Spleen (tissue), 11 donors: ENCODE measurements around the gene SLC25A34. TPM values are rescaled to one million over a fixed set of nuclear protein-coding genes. Genes with fewer than 3 reads are reported as not detected.

Experiments used
- DNase-seq: peaks from one replicate; pipeline ENCODE4 v3.0.0-alpha.2; 2020
- H3K27ac ChIP-seq, 8 donors: fragments of 200-600 bp; sonication (generic) in 7 of 8; 1 replicate in 4 of 8; 2 replicates in 4 of 8; pipeline versions ENCODE4 v1.5.0 to v1.8.0; 2016 to 2021; ENCODE audit warnings: inconsistent platforms in 4 of 8, mild to moderate bottlenecking in 4 of 8, moderate library complexity in 1 of 8
- H3K27me3 ChIP-seq, 7 donors: fragments of 200-600 bp; sonication (generic) in 6 of 7; replicated peaks in 1 of 7; 1 replicate in 4 of 7; 2 replicates in 3 of 7; pipeline versions ENCODE4 v1.5.0 to v1.8.0; 2016 to 2021; ENCODE audit warnings: inconsistent platforms in 3 of 7, mild to moderate bottlenecking in 1 of 7
- H3K36me3 ChIP-seq, 6 donors: fragments of 200-600 bp; sonication (generic) in 5 of 6; 1 replicate in 4 of 6; 2 replicates in 2 of 6; pipeline versions ENCODE4 v1.5.0 to v1.8.0; 2016 to 2021; ENCODE audit warnings: inconsistent platforms in 2 of 6
- H3K4me1 ChIP-seq, 6 donors: fragments of 200-600 bp; sonication (generic) in 5 of 6; 1 replicate in 3 of 6; 2 replicates in 3 of 6; pipeline versions ENCODE4 v1.5.0 to v1.8.0; 2016 to 2021; ENCODE audit warnings: inconsistent platforms in 3 of 6
- H3K4me3 ChIP-seq, 8 donors: fragments of 200-600 bp; sonication (generic) in 7 of 8; 1 replicate in 4 of 8; 2 replicates in 4 of 8; pipeline versions ENCODE4 v1.5.0 to v1.8.0; 2016 to 2021; ENCODE audit warnings: inconsistent platforms in 4 of 8, mild to moderate bottlenecking in 4 of 8, moderate library complexity in 2 of 8
- H3K9me3 ChIP-seq, 8 donors: fragments of 200-600 bp; sonication (generic) in 7 of 8; 1 replicate in 4 of 8; 2 replicates in 4 of 8; pipeline versions ENCODE4 v1.5.0 to v1.8.0; 2016 to 2021; ENCODE audit warnings: inconsistent platforms in 4 of 8
- CTCF ChIP-seq, 11 experiments: fragments of 200-600 bp in 7 of 11; fragments of 450-650 bp in 4 of 11; sonication (generic) in 4 of 11; IDR thresholded peaks in 8 of 11; conservative IDR thresholded peaks in 3 of 11; 1 replicate in 7 of 11; 2 replicates in 4 of 11; pipeline versions ENCODE4 v1.4.0 to v1.8.0; 2016 to 2021; ENCODE audit warnings: antibody characterized with exemption in 11 of 11, inconsistent platforms in 4 of 11, mild to moderate bottlenecking in 1 of 11
- POLR2A ChIP-seq, 3 donors: fragments of 450-650 bp; IDR thresholded peaks; one replicate each; pipeline ENCODE4 v1.5.1; 2017; ENCODE audit warnings: antibody characterized with exemption in 3 of 3, mild to moderate bottlenecking in 1 of 3
- POLR2AphosphoS5 ChIP-seq, 3 donors: sonication (generic); formaldehyde crosslinking; IDR thresholded peaks; one replicate each; pipeline ENCODE4 v1.5.1; 2017; ENCODE audit warnings: antibody characterized with exemption in 3 of 3
- WGBS, 5 donors: extraction: QIAGEN DNeasy Blood & Tissue Kit in 3 of 5; methylation state at CpG; one replicate each; pipeline versions ENCODE4 v1.1.5 to v1.1.7; 2013 to 2018; 5-methylcytosine and 5-hydroxymethylcytosine counted together
- intact Hi-C: fragments of 100-400 bp; cut with DNase I; formaldehyde crosslinking; loops from one replicate; pipeline ENCODE4 v1.15.0; 2023; ENCODE audit warnings: low total_unique reads
- polyA plus RNA-seq, 3 donors: library from polyadenylated mRNA; stranded (reverse); fragments of 200-250 nt; gene quantifications; one replicate each; pipeline ENCODE4 v1.2.1, GENCODE V29; 2013
- total RNA-seq, 7 donors: library from RNA; depleted of rRNA in 3 of 7; stranded (reverse); fragments of >200 nt in 3 of 7; fragmentation: NEBNext Ultra II Directional in 4 of 7; extraction: Animal tissue kit (Norgen Biotek cat#: 25700) in 4 of 7; gene quantifications; one replicate each; pipeline versions ENCODE4 v1.1.0 to v1.2.1, GENCODE V29; 2016 to 2021
- donor health status: healthy with polysubstance abuse.
- donor health status: DM: no; HTN: no; CAD: no; lungs with moderate emphysema.
- donor health status: DM: no; HTN: no; CAD: no.
- donor health status: Bipolar disorder and iron deficiency.
- donor health status: healthy.
- donor health status: DM: no; HTN: no; CAD: no.
- donor health status: DM: yes; HTN: yes; CAD: no.

Gene SLC25A34
- total and polyA plus RNA-seq, 10 donors = 0.77 to 3.7 (median 2.5) TPM

- 90 to 95% (median 92%) methylated on average over 7 of the region's 7 CpGs for WGBS, 5 donors
- Histone ChIP-seq H3K4me3 (no peak overlapping the region), H3K9me3 (no peaks in the 10 kb centered on the region), H3K36me3 (peaks cover 0 to 37% (median 0%) of the 10 kb centered on the region in 6 donors), H3K27ac (no peak overlapping the region), H3K27me3 (peaks cover 0 to 38% (median 0%) of the 10 kb centered on the region in 7 donors), H3K4me1 (peaks cover 0 to 18% (median 0%) of the 10 kb centered on the region in 6 donors)
- intact Hi-C loops = no loop called here
- DNase-seq = no peak
- TF ChIP-seq POLR2A (IDR thresholded peaks at IDR 0.05) = no peak
- TF ChIP-seq CTCF (IDR thresholded peaks at IDR 0.05 in 8 of 11, conservative IDR thresholded peaks at IDR 0.05 in 3 of 11) = no peak
- no peak for TF ChIP-seq POLR2AphosphoS5 (IDR thresholded peaks at IDR 0.05)
Observed at GRCh38 chr1:15768388-15768787, 32.3 kb downstream of the SLC25A34 start.

- peaks cover 0 to 9% (median 0%) of the 10 kb centered on the region in 6 donors for H3K4me1 ChIP-seq
- peaks cover 0 to 29% (median 0%) of the 10 kb centered on the region in 7 donors for H3K27me3 ChIP-seq
- TF ChIP-seq CTCF (IDR thresholded peaks at IDR 0.05 in 8 of 11, conservative IDR thresholded peaks at IDR 0.05 in 3 of 11) = no peak
- TF ChIP-seq POLR2AphosphoS5 (IDR thresholded peaks at IDR 0.05) = no peak
- no peak for TF ChIP-seq POLR2A (IDR thresholded peaks at IDR 0.05)
- H3K36me3 ChIP-seq = peaks cover 0 to 40% (median 0%) of the 10 kb centered on the region in 6 donors
- no peak for DNase-seq
- intact Hi-C loops = no loop called here
- H3K9me3 ChIP-seq = no peaks in the 10 kb centered on the region
- 83 to 91% (median 88%) methylated on average over 11 to 14 of the region's 14 CpGs for WGBS, 5 donors
- H3K27ac ChIP-seq = no peak overlapping the region
- H3K4me3 ChIP-seq = no peak overlapping the region
Observed at GRCh38 chr1:15770313-15770962, 34.4 kb downstream of the SLC25A34 start.

GRCh38 chr1:15771836-15772515, 35.9 kb downstream of the SLC25A34 start:
- Histone ChIP-seq H3K4me3 (no peak overlapping the region), H3K36me3 (peaks cover 0 to 40% (median 0%) of the 10 kb centered on the region in 6 donors), H3K27me3 (peaks cover 0 to 29% (median 0%) of the 10 kb centered on the region in 7 donors), H3K9me3 (no peaks in the 10 kb centered on the region), H3K4me1 (peaks cover 0 to 9% (median 0%) of the 10 kb centered on the region in 6 donors), H3K27ac (peak overlapping the region in 1 of 8 donors; percentile 21)
- intact Hi-C loops = no loop called here
- no peak for DNase-seq
- WGBS, 5 donors = 59 to 80% (median 70%) methylated on average over 6 of the region's 6 CpGs
- TF ChIP-seq CTCF (IDR thresholded peaks at IDR 0.05 in 8 of 11, conservative IDR thresholded peaks at IDR 0.05 in 3 of 11) = no peak
- TF ChIP-seq POLR2AphosphoS5 (IDR thresholded peaks at IDR 0.05) = peak; percentile 34 to 57 (median 53)

- peaks cover 0 to 31% (median 0%) of the 10 kb centered on the region in 6 donors for H3K36me3 ChIP-seq
- no peak overlapping the region for H3K27ac ChIP-seq
- intact Hi-C loops = no loop called here
- no peak overlapping the region for H3K4me3 ChIP-seq
- peaks cover 0 to 17% (median 0%) of the 10 kb centered on the region in 7 donors for H3K27me3 ChIP-seq
- 64 to 76% (median 74%) methylated on average over 2 of the region's 2 CpGs for WGBS, 5 donors
- DNase-seq = no peak
- H3K4me1 ChIP-seq = peaks cover 0 to 11% (median 0%) of the 10 kb centered on the region in 6 donors
- H3K9me3 ChIP-seq = no peaks in the 10 kb centered on the region
- TF ChIP-seq POLR2AphosphoS5 (IDR thresholded peaks at IDR 0.05) (no peak), POLR2A (IDR thresholded peaks at IDR 0.05) (no peak), CTCF (IDR thresholded peaks at IDR 0.05 in 8 of 11, conservative IDR thresholded peaks at IDR 0.05 in 3 of 11) (no peak)
Observed at GRCh38 chr1:15775706-15776105, 39.6 kb downstream of the SLC25A34 start.
